Measurements from ENCODE around the gene ARMC8.

DNA sequence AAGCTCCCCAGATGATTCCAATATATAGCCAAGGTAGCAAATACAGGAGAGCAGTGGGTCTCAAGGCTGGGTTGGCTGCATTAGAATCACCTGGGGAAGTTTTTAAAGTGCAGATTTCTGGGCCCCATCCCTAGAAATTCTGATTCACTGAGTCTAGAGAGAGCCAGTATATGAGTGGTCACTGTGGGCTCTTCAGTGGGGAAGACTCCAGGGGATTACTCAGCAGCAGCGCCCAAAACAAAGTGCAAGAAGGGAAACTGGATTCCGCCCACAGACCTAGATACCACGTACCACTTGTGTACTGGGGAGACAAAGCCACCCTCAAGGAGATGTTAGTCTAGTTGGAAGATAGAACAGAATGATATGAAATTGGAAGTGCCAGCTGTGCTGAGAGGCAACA, 102.6 kb downstream of the ARMC8 start:
- TF ChIP-seq CSDC2 (CRISPR knock-in tag; IDR thresholded peaks at IDR 0.05), result no peak
- no peak for TF ChIP-seq ZNF8 (CRISPR knock-in tag; IDR thresholded peaks at IDR 0.05)
- no peak for TF ChIP-seq OSR1 (CRISPR knock-in tag; IDR thresholded peaks at IDR 0.05)
- TF ChIP-seq, protein P1, sequence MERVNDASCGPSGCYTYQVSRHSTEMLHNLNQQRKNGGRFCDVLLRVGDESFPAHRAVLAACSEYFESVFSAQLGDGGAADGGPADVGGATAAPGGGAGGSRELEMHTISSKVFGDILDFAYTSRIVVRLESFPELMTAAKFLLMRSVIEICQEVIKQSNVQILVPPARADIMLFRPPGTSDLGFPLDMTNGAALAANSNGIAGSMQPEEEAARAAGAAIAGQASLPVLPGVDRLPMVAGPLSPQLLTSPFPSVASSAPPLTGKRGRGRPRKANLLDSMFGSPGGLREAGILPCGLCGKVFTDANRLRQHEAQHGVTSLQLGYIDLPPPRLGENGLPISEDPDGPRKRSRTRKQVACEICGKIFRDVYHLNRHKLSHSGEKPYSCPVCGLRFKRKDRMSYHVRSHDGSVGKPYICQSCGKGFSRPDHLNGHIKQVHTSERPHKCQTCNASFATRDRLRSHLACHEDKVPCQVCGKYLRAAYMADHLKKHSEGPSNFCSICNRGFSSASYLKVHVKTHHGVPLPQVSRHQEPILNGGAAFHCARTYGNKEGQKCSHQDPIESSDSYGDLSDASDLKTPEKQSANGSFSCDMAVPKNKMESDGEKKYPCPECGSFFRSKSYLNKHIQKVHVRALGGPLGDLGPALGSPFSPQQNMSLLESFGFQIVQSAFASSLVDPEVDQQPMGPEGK (CRISPR knock-in tag; IDR thresholded peaks at IDR 0.05; ENCODE audit: borderline replicate concordance), result no peak
- TF ChIP-seq ZFP30 (CRISPR knock-in tag; IDR thresholded peaks at IDR 0.05), result no peak
- TF ChIP-seq PPARA (CRISPR knock-in tag; IDR thresholded peaks at IDR 0.05; ENCODE audit: borderline replicate concordance), result no peak
- no peak for TF ChIP-seq ZFP3 (CRISPR knock-in tag; IDR thresholded peaks at IDR 0.05)
- TF ChIP-seq, protein P2, sequence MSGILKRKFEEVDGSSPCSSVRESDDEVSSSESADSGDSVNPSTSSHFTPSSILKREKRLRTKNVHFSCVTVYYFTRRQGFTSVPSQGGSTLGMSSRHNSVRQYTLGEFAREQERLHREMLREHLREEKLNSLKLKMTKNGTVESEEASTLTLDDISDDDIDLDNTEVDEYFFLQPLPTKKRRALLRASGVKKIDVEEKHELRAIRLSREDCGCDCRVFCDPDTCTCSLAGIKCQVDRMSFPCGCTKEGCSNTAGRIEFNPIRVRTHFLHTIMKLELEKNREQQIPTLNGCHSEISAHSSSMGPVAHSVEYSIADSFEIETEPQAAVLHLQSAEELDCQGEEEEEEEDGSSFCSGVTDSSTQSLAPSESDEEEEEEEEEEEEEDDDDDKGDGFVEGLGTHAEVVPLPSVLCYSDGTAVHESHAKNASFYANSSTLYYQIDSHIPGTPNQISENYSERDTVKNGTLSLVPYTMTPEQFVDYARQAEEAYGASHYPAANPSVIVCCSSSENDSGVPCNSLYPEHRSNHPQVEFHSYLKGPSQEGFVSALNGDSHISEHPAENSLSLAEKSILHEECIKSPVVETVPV (CRISPR knock-in tag; IDR thresholded peaks at IDR 0.05), result no peak
- TF ChIP-seq RARB (CRISPR knock-in tag; IDR thresholded peaks at IDR 0.05), result no peak
- TF ChIP-seq, protein P3, sequence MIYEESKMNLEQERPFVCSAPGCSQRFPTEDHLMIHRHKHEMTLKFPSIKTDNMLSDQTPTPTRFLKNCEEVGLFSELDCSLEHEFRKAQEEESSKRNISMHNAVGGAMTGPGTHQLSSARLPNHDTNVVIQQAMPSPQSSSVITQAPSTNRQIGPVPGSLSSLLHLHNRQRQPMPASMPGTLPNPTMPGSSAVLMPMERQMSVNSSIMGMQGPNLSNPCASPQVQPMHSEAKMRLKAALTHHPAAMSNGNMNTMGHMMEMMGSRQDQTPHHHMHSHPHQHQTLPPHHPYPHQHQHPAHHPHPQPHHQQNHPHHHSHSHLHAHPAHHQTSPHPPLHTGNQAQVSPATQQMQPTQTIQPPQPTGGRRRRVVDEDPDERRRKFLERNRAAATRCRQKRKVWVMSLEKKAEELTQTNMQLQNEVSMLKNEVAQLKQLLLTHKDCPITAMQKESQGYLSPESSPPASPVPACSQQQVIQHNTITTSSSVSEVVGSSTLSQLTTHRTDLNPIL (CRISPR knock-in tag; IDR thresholded peaks at IDR 0.05; ENCODE audit: low read depth), result no peak
- TF ChIP-seq ZNF70 (CRISPR knock-in tag; IDR thresholded peaks at IDR 0.05), result no peak
- TF ChIP-seq ZC3H10 (CRISPR knock-in tag; IDR thresholded peaks at IDR 0.05), result no peak
